MCF 10A (cell line): Measurements from ENCODE around the gene KAZN. TPM values are rescaled to one million over a fixed set of nuclear protein-coding genes. Genes with fewer than 3 reads are reported as not detected.

ENCODE experiments used
- BruUV-seq: library from RNA; stranded (reverse); fragments of 400-500 nt; replicated peaks from 2 replicates; lab custom pipeline; 2021; lab: Mats Ljungman, UMichigan
- CTCF ChIA-PET: fragments of 300-600 bp; sonication (Branson Sonifier 250); formaldehyde crosslinking; extraction: SDS; loops from one replicate; lab custom pipeline; 2021; ENCODE audit warnings: antibody characterized with exemption, inconsistent platforms; lab: Yijun Ruan, JAX
- POLR2A ChIA-PET: fragments of 300-600, 350-650 bp; sonication (Branson Sonifier 250); formaldehyde crosslinking; extraction: SDS; loops from one replicate; lab custom pipeline; 2020; ENCODE audit warnings: antibody characterized with exemption, inconsistent platforms; lab: Yijun Ruan, JAX
- DNase-seq: peaks from one replicate; pipeline ENCODE4 v3.0.0-alpha.2; 2018; ENCODE audit not compliant: unreplicated experiment
- H3K27ac Mint-ChIP-seq: one replicate; pipeline ENCODE4 v1.8.0; 2022; ENCODE audit warnings: mild to moderate bottlenecking, low read depth, mixed read lengths; ENCODE audit not compliant: unreplicated experiment
- H3K27me3 Mint-ChIP-seq: one replicate; pipeline ENCODE4 v1.8.0; 2022; ENCODE audit warnings: mixed read lengths; ENCODE audit not compliant: insufficient read depth, unreplicated experiment
- H3K36me3 Mint-ChIP-seq: one replicate; pipeline ENCODE4 v1.8.0; 2022; ENCODE audit warnings: mild to moderate bottlenecking, moderate library complexity, mixed read lengths; ENCODE audit not compliant: insufficient read depth, unreplicated experiment
- H3K4me1 Mint-ChIP-seq: one replicate; pipeline ENCODE4 v1.8.0; 2022; ENCODE audit warnings: mixed read lengths; ENCODE audit not compliant: insufficient read depth, unreplicated experiment
- H3K4me3 Mint-ChIP-seq: one replicate; pipeline ENCODE4 v1.8.0; 2022; ENCODE audit warnings: mild to moderate bottlenecking, moderate library complexity, mixed read lengths; ENCODE audit not compliant: unreplicated experiment
- H3K9me3 Mint-ChIP-seq: one replicate; pipeline ENCODE4 v1.8.0; 2022; ENCODE audit warnings: mixed read lengths; ENCODE audit not compliant: unreplicated experiment
- CTCF ChIP-seq: fragments of 200-600 bp; IDR thresholded peaks from one replicate; pipeline ENCODE4 v1.8.0; 2022; ENCODE audit warnings: antibody characterized with exemption, mild to moderate bottlenecking; ENCODE audit not compliant: unreplicated experiment
- intact Hi-C: fragments of 100-400 bp; cut with micrococcal nuclease; formaldehyde crosslinking; loops from 2 replicates; pipeline ENCODE4 v1.14.1; 2022
- total RNA-seq: library from RNA; stranded (reverse); gene quantifications from 2 replicates; pipeline ENCODE4 v1.2.3, GENCODE V29; 2022

Gene KAZN
- total RNA-seq, 1 experiment from 2014 or later: 3.3 TPM

- Mint-ChIP-seq H3K27ac (no peak overlapping the region), H3K9me3 (no peaks in the 10 kb centered on the region), H3K27me3 (peaks cover 9% of the 10 kb centered on the region), H3K36me3 (no peaks in the 10 kb centered on the region), H3K4me3 (no peak overlapping the region), H3K4me1 (no peaks in the 10 kb centered on the region)
- CTCF ChIA-PET: no interaction called here
- intact Hi-C loops: no loop called here
- no peak for DNase-seq
- POLR2A ChIA-PET: no interaction called here
- no peak for TF ChIP-seq CTCF
- no TSS peak for BruUV-seq
Measured at GRCh38 chr1:14803002-14803789, 204.7 kb downstream of the KAZN start.

GRCh38 chr1:14804626-14805025 is 206.1 kb downstream of the KAZN start:
- no TSS peak for BruUV-seq
- intact Hi-C loops: no loop called here
- peak; percentile 33 for DNase-seq
- H3K4me1 Mint-ChIP-seq: no peaks in the 10 kb centered on the region
- H3K36me3 Mint-ChIP-seq: no peaks in the 10 kb centered on the region
- no peaks in the 10 kb centered on the region for H3K9me3 Mint-ChIP-seq
- POLR2A ChIA-PET: interaction anchor here (0.6 kb wide), 2 partner anchors 156 to 903 kb away, joined by 3 read pairs; no protein-coding TSS in a partner anchor
- CTCF ChIA-PET: interaction anchor here (0.9 to 1.3 kb wide), 2 partner anchors 39 to 691 kb away, joined by 3 to 4 read pairs; no protein-coding TSS in a partner anchor
- no peak overlapping the region for H3K27ac Mint-ChIP-seq
- TF ChIP-seq CTCF: peak; percentile 37
- peaks cover 9% of the 10 kb centered on the region for H3K27me3 Mint-ChIP-seq
- H3K4me3 Mint-ChIP-seq: no peak overlapping the region

- DNase-seq: no peak
- Mint-ChIP-seq H3K4me1 (no peaks in the 10 kb centered on the region), H3K9me3 (no peaks in the 10 kb centered on the region), H3K4me3 (no peak overlapping the region), H3K27me3 (peaks cover 9% of the 10 kb centered on the region), H3K27ac (no peak overlapping the region), H3K36me3 (no peaks in the 10 kb centered on the region)
- no TSS peak for BruUV-seq
- ChIA-PET POLR2A (no interaction called here), CTCF (no interaction called here)
- intact Hi-C loops: no loop called here
- no peak for TF ChIP-seq CTCF
Measured at GRCh38 chr1:14806772-14807171, 208.3 kb downstream of the KAZN start.

- ChIA-PET POLR2A (no interaction called here), CTCF (interaction anchor here (0.5 kb wide), 1 partner anchor 852 kb away, joined by 3 read pairs; no protein-coding TSS in a partner anchor)
- intact Hi-C loops: no loop called here
- Mint-ChIP-seq H3K27me3 (peaks cover 5% of the 10 kb centered on the region), H3K36me3 (no peaks in the 10 kb centered on the region), H3K4me3 (no peak overlapping the region), H3K4me1 (no peaks in the 10 kb centered on the region), H3K9me3 (no peaks in the 10 kb centered on the region), H3K27ac (no peak overlapping the region)
- TF ChIP-seq CTCF: no peak
- BruUV-seq: no TSS peak
- DNase-seq: no peak
Measured at GRCh38 chr1:14808768-14809167, 210.3 kb downstream of the KAZN start.
